Measurements from ENCODE around the gene SLCO4A1.
"Not testable (repeated sequence)": the region's sequence is repeated elsewhere in the genome, so short reads cannot be mapped to it uniquely, and the experiment has no call there.

Gene SLCO4A1

DNA sequence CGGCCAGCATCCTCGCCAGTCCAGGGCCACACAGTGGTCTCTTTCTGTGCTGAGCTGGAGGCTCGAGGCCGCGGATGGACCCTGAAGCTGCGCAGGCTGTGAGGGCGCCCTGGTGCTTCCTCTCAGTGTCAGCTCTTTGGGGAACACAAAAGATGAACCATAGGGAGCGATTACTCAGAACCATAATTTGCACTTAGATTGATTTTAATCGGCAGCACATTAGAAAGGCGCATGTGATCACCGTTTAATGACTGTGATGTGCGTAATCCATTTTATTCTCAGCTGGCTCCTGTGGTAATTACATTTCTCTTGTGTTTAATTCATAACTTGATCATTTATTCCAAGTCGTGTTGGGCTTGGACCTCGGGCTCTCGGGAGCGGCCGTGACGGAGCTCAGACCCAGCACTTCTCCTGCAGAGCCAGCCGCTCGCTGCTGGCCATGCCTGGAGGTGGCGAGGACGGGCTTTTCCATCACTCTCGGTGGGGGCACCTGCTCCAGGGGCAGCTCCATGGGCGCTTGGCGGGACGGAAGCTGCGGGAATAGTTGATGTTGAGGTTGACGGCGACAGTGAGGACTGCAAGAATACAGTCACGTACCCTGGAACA, 40.7 kb downstream of the SLCO4A1 start:
- Histone ChIP-seq H3K27ac (peak overlapping the region; percentile 94), H3K9me3 (no peaks in the 10 kb centered on the region), H3K36me3 (no peaks in the 10 kb centered on the region), H3K4me3 (ENCODE audit: low read depth in 1 of 2, low read length in 1 of 2) (no peak overlapping the region), H3K4me1 (ENCODE audit: control insufficient read depth in 1 of 2, insufficient read depth in 1 of 2, low read depth in 1 of 2, low read length in 1 of 2) (peaks cover 36 to 59% of the 10 kb centered on the region in 2 experiments), H3K27me3 (no peaks in the 10 kb centered on the region)
- no peak for TF ChIP-seq CTCF (IDR thresholded peaks at IDR 0.05)

- H3K9me3 ChIP-seq; H3K27me3 ChIP-seq; H3K4me3 ChIP-seq (ENCODE audit: low read depth in 1 of 2, low read length in 1 of 2); H3K36me3 ChIP-seq: not testable (repeated sequence)
- Histone ChIP-seq H3K4me1 (ENCODE audit: control insufficient read depth in 1 of 2, insufficient read depth in 1 of 2, low read depth in 1 of 2, low read length in 1 of 2) (peaks cover 28 to 51% of the 10 kb centered on the region in 2 experiments), H3K27ac (peak overlapping the region; percentile 94)
Observed at GRCh38 chr20:62683660-62684322, 41.5 kb downstream of the SLCO4A1 start.

- Histone ChIP-seq H3K4me3 (ENCODE audit: low read depth in 1 of 2, low read length in 1 of 2) (no peak overlapping the region), H3K27ac (peak overlapping the region; percentile 94), H3K4me1 (ENCODE audit: control insufficient read depth in 1 of 2, insufficient read depth in 1 of 2, low read depth in 1 of 2, low read length in 1 of 2) (peaks cover 22 to 42% of the 10 kb centered on the region in 2 experiments), H3K9me3 (no peaks in the 10 kb centered on the region), H3K36me3 (no peaks in the 10 kb centered on the region), H3K27me3 (no peaks in the 10 kb centered on the region)
- TF ChIP-seq CTCF (IDR thresholded peaks at IDR 0.05), result no peak
Observed at GRCh38 chr20:62684981-62685380, 42.7 kb downstream of the SLCO4A1 start.

- H3K9me3 ChIP-seq, result no peaks in the 10 kb centered on the region
- H3K36me3 ChIP-seq, result no peaks in the 10 kb centered on the region
- peak overlapping the region; percentile 52 to 58 for H3K4me3 ChIP-seq (ENCODE audit: low read depth in 1 of 2, low read length in 1 of 2)
- peak overlapping the region; percentile 94 for H3K27ac ChIP-seq
- H3K4me1 ChIP-seq (ENCODE audit: control insufficient read depth in 1 of 2, insufficient read depth in 1 of 2, low read depth in 1 of 2, low read length in 1 of 2), result peaks cover 22 to 42% of the 10 kb centered on the region in 2 experiments
- no peaks in the 10 kb centered on the region for H3K27me3 ChIP-seq
- TF ChIP-seq CTCF (IDR thresholded peaks at IDR 0.05), result no peak
Observed at GRCh38 chr20:62685781-62686555, 43.7 kb downstream of the SLCO4A1 start.

DNA sequence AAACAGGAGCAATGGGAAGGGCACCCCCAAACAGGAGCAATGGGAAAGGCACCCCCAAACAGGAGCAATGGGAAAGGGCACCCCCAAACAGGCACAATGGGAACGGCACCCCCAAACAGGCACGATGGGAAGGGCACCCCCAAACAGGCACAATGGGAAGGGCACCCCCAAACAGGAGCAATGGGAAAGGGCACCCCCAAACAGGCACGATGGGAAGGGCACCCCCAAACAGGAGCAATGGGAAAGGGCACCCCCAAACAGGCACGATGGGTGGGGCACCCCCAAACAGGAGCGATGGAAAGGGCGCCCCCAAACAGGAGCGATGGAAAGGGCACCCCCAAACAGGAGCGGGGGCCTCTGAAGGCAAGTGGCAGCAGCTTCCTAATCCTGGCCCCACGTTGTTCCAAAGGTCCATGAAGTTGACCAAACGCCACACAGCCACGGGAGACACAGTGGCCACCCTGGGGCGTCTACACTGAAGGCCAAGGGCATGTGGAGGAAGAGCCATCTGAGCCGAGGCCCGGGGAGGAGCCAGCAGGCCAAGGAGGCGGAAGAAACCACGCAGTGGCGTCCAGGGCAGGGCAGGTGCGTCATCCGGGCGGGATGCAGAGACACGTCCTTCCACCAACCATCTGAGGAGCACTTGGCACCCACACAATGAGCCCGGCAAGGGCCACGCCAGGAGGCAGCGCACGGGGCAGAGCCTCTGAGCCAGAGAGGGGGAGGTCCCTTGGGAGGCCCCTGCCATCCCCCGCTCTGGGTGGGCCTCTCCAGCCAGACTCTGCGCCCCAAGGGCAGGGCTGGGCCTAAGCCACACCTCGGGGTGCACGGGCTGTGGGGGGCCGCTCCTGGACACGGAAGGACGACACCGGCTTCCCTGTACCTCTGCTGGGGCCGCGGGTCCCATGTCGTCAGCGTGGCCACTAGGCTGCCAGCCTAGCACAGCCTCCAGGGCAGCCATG, 44.8 kb downstream of the SLCO4A1 start:
- TF ChIP-seq CTCF (IDR thresholded peaks at IDR 0.05), result no peak

More for the DNA sequence above, 44.8 kb downstream of the SLCO4A1 start:
- H3K27ac ChIP-seq, result peak overlapping the region; percentile 94
- no peaks in the 10 kb centered on the region for H3K36me3 ChIP-seq
- H3K4me1 ChIP-seq (ENCODE audit: control insufficient read depth in 1 of 2, insufficient read depth in 1 of 2, low read depth in 1 of 2, low read length in 1 of 2), result peaks cover 22 to 42% of the 10 kb centered on the region in 2 experiments
- no peaks in the 10 kb centered on the region for H3K9me3 ChIP-seq
- H3K27me3 ChIP-seq, result no peaks in the 10 kb centered on the region
- peak overlapping the region in 1 of 2 experiments; percentile 58 for H3K4me3 ChIP-seq (ENCODE audit: low read depth in 1 of 2, low read length in 1 of 2)
